Muscle of back (tissue), 10 donors: ENCODE results near the gene NCMAP. TPM values are rescaled to one million over a fixed set of nuclear protein-coding genes. Genes with fewer than 3 reads are reported as not detected.

Experiments
- polyA plus RNA-seq, 10 donors: library from polyadenylated mRNA; unstranded; fragments of 120-200 nt; gene quantifications; one replicate each; pipeline ENCODE4 v1.2.1, GENCODE V29; 2013; ENCODE audit not compliant: insufficient read length in 10 of 10

The NCMAP gene
- polyA plus RNA-seq, 10 donors, result 0.04 to 0.21 (median 0.05) TPM; not detected in 3

Other genes starting within 250 kb of the NCMAP start
- 10 to 100 TPM in 1 of 10 donors, 1 to 10 TPM in 1, under 1 TPM in 6, not detected in 2; 0.08 to 10.4 (median 0.16) TPM for gene GRHL3, start 236.7 kb upstream of the NCMAP start, polyA plus RNA-seq
- 1 to 10 TPM in 9 of 10 donors, under 1 TPM in 1; 0.94 to 2.4 (median 1.6) TPM for gene STPG1, start 142.3 kb upstream of the NCMAP start, polyA plus RNA-seq
- gene NIPAL3, start 140.3 kb upstream of the NCMAP start, polyA plus RNA-seq, result 1 to 10 TPM; 3.4 to 6.1 (median 4.4) TPM
- 1 to 10 TPM; 1.2 to 6.8 (median 2.5) TPM for gene RCAN3, start 53.3 kb upstream of the NCMAP start, polyA plus RNA-seq
- gene SRRM1, start 87.2 kb downstream of the NCMAP start, polyA plus RNA-seq, result 100 to 1,000 TPM in 5 of 10 donors, 10 to 100 TPM in 5; 64.4 to 128 (median 92.3) TPM
- 100 to 1,000 TPM; 119 to 173 (median 157) TPM for gene CLIC4, start 189.4 kb downstream of the NCMAP start, polyA plus RNA-seq